NCI-H1417 (cell line): Measurements from ENCODE around the gene RTTN.
A peak's percentile ranks its signal among the peaks of the same experiment; 100 is the strongest.

Experiments used
- DNase-seq, 3 experiments: peaks; one replicate each; lab custom pipeline; 2025; lab: John Stamatoyannopoulos, UW

RTTN gene

DNA sequence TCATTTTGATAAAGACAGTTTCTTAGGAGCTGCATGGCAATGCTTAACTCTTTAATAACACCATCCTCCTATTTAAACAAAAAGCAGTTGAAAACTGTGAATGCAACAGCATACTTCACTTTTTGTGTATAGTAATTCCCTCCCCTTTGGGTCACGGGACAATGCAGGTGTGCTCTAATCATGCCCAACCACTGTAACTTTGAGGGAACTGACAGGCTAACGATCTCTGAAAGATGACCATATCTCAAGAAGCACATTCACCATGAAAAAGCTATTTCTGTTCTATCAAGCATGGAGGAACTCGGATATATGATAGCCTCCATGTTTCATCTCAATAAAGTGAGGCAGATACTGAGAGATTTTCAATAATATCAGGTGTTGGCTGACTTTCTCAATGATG lies 176.8 kb downstream of the RTTN start:
- no peak for DNase-seq

DNA sequence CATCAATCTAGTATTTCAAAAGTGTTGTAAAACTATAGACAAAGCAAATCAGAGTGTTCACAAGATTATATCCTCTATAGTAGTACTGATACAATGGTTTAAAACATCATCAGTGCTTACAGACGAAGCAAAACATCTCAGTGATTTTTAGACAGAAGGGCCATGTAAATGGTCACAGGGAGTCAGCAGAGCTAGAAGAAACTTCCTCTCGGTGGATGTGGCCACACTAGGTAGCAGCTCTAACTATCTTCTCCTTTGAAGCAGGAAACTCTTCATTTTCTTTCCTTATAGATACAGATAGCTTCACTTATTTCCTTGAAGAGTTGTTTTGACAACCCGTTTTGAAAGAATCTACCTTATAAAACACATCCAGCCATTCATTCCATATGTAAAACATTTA lies 177.4 kb downstream of the RTTN start:
- no peak for DNase-seq

DNA sequence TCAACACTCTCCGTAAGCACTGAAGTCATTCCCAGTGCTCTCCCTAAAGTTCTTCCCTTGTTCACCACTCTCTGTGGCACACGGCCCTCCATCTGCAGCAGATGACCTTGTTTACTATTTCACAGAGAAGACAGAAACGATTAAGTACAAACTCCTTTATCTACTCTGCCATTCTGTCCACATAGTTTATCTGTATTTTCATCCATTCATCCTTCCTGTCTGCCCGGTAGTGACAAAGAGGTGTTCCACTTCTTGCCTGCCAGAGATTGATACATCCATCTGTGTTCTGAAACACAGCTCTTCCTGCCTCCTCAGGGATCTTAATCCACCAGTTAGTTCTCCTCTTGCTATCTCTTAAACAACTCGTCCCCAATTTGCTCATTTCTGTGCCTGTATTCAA lies 179.9 kb downstream of the RTTN start:
- no peak for DNase-seq

DNA sequence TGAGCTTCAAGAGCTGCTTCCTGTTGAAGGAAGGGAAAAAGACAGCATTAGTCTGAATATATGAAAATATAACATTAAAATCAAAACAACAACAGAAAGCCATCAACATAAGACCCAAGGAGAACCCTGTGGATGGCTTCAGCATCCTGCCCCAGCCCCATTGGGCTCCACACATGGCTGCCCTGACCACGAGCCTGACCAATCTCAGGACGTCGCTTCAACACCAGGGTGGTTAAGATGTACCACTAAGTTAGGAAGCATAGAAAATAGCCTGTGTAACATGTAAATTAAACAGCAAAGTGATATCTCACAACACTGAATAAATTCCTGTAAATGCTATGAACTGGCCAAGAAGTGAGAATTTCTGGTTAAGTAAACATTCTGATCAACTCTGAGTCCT lies 180.7 kb downstream of the RTTN start:
- no peak for DNase-seq

DNA sequence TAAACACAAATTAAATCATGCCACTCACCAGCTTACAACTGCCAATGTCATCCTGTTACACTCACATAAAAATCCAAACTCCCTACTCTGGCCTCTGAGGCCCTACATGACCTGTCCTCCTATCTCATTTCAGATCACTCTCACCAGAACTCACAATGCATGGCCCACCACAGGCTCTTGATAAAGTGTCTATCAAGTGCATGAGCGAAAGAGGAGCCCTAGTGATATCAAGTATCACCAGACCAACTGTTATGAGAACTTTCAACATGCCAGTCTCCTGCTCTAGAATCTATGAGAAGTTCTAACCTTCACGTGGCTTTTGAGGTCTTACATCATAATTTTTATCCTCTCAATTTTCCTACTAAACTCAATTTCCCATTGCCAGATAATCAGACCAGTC lies 181.4 kb downstream of the RTTN start:
- no peak for DNase-seq

DNA sequence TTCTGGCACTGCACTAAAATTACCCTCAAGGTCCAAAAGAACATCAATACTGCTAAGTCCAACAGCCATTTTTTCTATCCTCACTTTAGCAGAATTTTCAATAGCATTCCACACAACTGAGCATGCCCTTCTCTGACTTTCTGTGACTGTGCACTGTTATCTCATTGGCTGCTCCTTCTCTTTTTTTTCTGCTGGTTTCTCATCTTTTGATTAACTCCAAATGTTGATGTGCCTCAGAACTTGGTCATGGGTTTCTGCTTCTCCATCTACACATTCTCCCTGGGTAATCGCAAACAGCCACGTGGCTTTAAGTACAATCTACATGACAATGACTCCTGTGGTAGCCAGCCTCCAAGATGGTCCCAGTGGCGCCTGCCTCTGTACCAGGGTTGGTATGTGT lies 182.9 kb downstream of the RTTN start:
- DNase-seq: no peak

DNA sequence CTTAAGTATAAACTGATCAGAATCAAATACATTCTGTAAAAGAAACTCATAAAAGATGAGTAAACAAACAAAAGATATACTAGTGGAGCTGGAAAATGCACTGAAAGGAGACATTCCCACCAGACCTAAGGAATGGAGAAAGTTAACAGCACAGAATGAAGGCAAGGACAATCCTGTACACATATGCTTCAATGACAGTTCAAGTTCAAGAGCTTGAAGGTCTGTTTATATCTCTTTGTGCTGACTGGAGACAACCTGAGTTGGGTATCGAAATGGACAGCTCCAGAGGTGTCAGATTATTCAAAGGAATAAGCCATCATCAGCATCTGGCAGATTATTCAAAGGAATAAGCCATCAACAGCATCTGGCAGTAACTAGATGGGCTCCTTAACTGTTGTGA lies 184.0 kb downstream of the RTTN start:
- no peak for DNase-seq

DNA sequence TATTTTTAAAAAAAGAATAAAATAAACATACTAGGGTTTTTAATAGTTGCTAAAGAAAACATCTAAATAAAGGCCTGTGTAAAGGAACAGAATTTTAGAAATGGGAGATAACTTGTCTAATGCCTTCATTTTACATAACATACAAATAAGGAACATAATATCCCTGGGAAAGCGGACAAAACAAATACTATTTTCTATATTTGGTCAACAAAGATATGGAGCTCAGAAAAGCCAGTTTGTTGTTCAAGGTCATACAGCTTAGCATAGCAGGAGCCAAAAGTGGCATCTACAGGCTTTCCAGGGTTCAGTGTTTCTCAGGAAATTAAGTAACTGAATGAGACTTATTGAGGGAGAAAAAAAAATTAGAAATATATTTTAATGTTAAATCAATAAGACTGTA lies 184.4 kb downstream of the RTTN start:
- DNase-seq: no peak

DNA sequence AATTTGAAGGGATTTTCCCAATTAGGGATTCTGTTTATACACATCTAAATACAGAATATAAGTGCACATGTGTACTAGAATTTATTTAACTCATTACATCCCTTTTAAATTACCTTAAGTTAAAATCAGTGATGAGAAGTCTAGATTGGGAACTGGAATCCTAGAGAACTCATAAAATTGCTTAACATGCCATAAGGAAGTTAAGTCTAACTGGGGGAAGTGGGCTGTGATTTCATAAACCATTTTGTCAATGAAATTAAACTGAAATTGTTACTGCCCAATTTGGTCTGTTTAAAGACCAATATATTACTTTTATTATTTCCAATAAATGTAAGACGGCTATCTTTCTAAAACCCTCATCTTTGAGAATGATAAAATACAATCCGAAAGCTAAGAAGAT lies 185.5 kb downstream of the RTTN start:
- DNase-seq: no peak

DNA sequence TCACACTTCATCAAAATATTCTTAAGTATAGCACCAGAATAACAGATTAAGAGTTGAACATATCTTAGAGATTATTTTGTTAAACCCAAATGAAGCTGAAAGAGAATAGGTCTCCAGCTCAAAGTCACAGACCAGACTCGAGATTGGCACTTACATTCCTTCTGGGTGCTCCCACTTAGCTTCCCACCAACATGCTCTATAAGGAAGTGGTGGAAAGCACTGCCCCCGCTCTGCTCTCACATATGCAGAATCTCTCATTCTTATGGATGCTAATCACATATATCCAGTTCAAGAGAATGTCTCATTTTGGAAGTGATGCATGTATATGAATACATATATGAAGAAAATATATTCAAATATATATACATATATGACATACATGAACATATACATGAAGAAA lies 186.4 kb downstream of the RTTN start:
- no peak for DNase-seq

DNA sequence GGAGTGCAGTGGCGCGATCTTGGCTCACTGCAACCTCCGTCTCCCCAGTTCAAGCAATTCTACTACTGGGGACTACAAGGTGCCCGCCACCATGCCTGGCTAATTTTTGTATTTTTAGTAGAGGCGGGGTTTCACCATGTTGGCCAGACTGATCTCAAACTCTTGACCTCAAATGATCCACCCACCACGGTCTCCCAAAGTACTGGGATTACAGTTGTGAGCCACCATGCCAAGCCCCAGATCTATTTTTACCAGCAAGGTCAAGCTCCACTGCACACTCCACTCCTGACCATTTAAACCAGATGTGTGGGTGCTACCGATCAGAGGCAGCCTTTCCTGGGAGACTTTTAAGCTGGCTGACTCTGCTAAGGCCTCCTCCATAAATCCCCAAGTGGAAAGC lies 190.4 kb downstream of the RTTN start:
- no peak for DNase-seq

DNA sequence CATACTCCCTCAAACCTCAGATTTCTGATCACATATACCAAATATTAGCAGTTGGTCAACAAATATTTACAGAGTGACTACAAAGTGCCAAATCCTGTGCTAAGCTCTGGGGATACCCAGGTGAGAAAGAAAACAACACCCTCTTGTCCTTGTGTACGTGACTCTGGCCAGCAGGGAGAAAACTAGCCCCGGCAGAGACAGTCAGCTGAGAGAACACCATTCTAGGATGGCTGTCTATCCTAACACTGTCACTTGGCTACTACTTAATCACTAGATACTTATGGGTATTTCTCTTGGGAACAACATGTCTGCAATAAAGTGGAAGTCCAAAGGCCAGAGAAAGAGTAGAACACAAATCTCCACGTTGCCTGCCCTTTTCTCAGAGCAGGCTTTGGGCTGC lies 199.9 kb downstream of the RTTN start:
- no peak for DNase-seq

DNA sequence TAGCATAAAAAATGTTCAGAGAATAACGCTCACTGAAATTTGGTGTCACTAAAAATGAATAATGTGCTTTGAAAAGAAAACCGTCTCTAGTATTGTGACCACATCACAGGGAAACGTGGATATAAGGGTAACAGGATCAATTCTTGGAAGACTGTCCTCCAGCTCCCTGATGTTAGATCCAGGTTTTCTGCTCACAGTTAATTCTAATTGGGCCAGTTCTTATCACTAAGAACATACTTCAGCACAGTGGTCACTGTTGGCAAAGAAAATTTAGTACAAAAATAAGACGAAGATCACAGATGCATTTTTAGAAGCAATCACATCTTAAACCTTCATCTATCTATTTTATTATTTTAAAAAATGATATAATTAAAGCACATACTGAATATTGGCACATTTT lies 200.8 kb downstream of the RTTN start:
- DNase-seq: no peak

DNA sequence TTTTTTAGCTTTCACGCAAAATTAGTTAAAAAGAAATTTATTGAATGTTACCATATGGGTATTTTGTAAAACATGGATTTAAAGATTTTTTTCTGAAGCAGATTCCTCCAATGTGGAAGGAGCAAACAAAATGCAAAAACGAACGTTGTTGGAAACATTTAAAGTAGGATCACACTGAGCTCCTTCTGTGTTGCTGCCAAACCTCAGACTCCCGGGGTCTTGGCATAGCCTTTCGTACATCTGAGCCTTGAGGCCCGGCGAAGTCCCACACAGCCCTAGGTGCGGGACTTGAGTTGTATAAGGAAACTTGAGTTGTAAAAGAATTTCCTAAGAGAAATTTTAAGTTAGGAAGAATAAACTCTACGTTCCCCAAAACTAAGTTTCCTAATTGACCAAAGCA lies 205.8 kb downstream of the RTTN start:
- no peak for DNase-seq

DNA sequence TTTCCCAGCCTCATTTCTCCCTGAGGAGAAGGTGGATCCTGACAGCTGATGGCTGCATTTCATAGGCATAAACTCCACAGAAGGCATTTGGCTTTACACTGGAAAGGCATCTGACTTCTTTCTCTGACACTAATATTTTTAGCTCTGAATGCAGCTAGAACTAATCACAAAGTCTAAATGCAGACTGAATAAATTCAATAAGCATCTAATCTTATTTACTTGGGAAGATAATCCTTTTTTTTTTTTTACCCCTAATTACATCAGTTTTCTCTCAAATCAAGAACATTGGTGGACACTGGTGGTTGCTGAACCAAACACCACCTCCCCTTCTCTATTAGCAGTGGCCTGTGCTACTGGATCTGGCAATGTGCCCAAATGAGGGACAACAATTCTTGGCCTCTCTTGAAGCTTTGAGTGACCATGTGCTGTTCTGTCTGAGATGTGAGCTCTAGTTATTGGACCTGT lies 206.9 kb downstream of the RTTN start:
- DNase-seq: peak in 1 of 3 experiments; percentile 38

DNA sequence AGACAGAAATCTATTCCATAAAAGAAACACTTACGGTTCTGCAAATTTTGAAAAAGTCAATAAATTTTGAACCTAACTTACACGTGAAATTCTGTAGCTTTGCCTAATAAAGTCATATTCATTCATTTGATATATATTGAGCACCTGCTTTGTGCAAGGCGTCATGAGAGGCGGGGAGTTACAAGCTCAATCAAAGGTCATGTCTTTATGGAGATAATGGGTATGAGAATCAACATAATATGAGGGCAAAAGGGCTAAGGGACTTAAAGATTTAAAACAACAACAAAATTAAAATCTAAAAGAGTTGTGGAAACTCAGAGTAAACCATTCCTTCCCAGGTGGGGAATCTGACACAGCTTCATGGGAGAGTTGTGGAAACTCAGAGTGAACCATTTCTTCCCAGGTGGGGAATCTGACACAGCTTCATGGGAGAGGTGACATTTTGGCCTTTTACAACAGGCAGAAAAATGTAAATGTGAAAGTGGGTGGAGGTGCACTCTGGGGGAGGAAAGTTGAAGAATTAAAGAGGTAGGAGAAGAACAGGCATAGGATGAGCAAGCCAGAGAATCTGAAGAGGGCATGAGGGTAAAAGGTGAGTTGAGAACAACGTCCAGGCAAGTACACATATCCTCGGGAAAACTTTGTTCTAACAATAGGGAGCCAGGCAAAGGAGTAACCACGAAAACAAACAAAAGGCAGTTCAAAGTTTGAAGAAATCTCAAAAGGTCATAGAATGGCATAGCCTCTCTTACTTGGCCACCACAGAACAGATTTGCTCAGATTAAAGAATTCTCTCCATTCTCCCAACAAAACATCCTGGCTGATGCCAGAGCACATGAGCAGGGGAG lies 208.3 kb downstream of the RTTN start:
- DNase-seq: no peak

DNA sequence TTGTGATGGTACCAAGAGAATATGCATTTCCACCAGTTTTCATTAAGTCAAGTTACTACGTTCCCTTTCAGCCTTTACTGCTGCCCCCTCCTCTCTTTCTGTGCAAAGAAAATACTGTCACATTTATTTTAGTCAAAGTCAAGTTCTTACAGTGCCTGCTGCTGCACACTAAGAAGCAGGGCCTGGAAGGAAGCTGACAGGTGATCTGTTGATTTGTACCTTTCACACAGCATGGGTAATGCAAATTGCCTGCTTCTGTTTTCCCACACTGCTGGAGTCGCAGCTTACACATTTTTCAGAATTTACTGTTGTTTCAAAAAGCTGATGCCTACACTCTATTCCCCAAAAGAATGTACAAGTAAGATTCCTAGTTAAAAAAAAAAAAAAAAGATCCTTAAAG lies 209.1 kb downstream of the RTTN start:
- DNase-seq: peak in 1 of 3 experiments; percentile 54

DNA sequence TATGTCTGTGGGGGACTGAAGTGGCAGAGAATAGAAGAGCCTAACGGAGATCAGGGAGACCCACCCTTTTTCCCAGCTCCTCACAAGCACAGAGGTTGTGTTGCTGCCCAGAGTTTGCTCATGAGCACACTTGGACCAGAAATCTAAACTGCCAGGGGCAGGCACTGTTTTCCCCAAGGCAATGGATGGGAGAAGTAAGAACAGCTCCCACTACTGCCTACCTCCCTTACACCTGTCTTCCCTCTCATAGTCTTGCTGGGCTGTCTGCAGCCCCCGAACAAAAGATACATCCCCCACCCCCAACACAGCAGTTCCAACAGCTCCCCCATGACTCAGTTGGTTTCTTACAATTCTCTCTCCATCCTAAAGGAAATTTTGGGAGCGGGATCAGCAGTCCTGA lies 209.7 kb downstream of the RTTN start:
- DNase-seq: no peak

DNA sequence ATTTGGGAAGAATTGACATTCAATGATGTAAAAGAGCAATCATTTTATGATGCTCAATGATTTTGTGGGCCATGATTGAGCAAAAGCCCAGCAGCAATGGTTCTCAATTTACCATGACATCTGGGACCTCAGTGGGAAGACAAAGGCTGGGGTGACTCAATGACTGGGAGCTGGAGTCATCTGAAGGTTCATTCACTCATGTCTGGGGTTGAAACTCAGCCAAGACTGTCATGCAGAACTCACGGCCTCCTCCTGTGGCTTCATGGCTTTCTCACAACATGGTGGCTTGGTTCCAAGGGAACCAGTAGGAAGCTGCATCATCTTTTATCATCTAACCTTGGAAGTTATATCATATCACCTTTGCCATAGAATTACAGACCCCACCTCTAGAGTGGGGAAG lies 212.7 kb downstream of the RTTN start:
- no peak for DNase-seq

DNA sequence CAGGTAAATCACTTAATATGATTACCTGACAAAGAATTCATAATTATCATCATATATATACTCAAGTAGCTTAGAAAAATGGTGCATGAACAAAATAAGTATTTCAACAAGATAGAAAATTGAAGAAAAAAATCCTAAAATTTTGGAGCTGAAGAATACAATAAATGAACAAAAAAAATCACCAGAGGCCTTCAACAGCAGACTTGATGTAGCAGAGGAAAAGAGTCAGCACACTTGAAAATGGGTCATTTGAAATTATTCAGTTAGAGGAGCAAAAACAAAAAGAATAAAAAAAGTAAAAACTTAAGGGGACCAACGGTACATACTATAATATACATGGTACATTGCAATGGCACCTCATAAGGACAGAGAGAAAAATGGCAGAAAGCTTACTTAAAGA lies 217.6 kb downstream of the RTTN start:
- no peak for DNase-seq

DNA sequence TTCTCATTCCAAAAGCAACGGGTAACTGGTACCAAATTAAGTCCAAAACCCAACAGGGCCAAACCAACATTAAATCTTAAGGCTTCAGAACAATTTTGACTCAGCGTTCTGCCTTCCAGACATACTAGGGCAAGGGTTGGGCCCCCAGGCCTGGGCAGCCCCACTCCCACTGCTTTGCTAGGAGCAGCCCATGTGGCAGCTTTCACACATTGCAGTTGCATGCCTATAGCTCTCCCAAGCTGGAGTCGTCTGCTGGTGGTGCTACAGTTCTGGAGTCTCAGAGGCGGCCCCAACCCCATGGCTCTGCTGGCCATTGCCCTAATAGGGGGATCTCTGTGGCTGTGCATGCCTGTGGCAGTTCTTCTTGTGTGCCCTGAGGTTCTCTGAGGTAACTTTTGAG lies 220.2 kb downstream of the RTTN start:
- no peak for DNase-seq

DNA sequence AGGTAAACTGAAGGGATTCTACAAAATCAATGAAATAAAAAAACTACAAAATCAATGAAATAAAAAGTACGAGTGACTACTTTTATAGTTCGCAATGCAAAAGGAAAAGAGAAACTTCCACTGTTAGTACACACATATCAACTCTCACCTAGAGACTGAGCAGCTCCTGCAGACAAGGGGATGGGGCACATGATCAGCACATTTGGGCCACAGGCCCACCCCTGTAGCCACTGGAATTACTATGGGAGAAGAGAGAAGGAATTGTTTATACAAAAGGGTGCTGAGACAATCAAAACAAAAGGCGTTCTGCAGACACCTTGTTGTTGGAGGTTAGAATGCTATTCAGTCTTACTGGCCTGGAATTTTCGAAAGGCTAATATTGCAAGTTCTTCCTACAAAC lies 223.1 kb downstream of the RTTN start:
- DNase-seq: no peak

DNA sequence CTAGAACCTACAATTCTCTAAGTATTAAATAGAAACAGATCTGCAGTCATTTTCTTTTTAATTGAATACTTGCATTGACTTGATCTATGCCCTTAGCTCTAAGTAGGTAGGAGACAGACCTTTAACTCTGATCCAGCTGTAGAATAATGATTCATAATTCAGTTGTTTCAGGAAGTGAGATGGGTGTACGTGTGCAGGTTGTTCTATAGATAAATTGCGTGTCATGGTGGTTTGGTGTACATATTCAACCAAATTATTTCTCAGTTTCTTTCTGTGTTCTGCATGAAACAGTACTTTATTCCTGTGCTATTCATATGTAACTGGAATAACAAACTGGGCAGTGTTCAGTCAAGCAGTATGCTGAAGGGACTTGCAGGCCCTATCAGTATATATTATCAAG lies 223.5 kb downstream of the RTTN start:
- no peak for DNase-seq
